IPS DF 19.7 (cell line): ENCODE measurements around the gene ADAM12.

Source experiments
- DNase-seq: peaks from one replicate; pipeline ENCODE4 v3.0.0-alpha.2; 2013; ENCODE audit warnings: low read depth, low spot score

ADAM12 gene

DNA sequence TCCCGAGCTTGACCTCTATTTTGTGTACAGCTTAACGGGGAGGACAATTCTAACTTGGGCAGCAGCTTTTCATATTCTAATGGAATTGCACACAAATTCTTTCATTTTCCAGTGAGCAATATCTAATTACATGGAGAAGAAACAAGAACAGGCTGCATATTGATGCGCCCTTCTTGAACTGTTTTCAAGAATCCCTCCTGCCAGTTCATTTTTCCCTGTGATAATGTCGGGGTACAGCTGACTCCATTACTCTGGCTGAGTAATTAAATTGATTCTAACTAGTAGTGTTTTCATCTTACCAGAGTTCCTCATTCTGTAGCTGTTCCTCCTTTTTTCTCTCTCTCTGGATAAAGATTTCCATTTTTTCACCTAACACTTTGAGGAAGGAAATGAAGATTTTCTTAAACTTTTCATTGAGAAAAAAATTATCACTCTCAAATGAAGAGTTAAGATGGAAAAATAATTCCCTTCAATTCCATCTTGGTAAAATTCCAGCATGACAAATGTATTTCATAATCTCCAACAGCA is 301.1 kb downstream of the ADAM12 start:
- DNase-seq: no peak

DNA sequence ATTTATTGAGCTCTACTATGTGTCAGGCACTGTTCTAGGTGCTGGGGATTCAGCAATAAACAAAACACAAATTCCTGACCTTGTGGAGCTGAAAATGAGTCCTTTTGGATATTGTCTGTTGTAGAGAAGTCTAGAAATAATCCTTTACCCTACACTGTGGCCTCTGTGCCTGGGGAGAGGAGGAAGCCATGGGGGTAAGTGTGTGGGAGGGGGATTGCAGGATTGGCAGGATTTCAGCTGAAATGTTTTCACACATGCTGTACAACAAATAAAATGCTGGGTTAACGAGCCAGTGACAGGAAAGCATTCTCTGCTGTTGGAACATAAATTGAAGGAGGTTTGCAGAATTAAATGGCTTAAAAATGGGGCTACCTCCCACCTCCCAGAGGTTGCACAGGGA is 302.5 kb downstream of the ADAM12 start:
- no peak for DNase-seq

DNA sequence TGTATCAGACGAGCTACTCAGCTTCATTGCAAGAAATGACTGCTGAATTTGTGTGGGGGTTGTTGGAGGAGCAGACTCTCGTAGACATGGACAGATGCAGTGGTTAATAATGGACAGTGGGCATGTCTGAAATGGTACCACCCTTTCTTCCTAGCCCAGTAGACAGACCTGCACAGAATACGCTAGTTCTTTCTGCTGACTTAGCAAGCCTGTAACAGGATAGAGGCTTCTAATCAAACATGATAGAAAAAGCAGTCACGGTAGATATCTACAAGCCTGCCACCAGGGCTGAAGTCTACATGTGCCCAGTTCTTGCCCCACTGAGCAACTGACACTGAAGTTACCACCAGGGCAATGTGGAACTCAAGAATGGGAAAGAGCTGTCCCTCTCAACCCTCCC is 303.9 kb downstream of the ADAM12 start:
- no peak for DNase-seq

DNA sequence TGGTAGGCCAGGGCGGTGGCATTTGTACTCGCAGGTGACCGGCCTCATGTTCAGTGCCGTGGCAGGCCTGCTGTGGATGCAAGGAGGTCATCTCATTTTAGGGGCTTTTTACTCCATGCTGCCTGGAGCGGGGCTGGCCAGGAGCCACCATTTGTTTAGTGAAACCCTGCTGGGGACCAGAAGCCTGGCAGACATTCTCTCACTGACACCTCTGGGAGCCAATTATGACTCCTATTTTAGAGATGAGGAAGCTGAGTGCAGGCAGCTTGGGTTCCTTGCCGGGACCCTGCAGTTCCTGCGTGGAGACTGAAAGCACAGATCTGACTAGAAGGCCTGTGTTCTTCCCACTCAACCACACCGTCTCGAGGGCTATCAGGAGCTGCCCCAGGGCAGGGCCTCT is 305.3 kb downstream of the ADAM12 start:
- DNase-seq: no peak

DNA sequence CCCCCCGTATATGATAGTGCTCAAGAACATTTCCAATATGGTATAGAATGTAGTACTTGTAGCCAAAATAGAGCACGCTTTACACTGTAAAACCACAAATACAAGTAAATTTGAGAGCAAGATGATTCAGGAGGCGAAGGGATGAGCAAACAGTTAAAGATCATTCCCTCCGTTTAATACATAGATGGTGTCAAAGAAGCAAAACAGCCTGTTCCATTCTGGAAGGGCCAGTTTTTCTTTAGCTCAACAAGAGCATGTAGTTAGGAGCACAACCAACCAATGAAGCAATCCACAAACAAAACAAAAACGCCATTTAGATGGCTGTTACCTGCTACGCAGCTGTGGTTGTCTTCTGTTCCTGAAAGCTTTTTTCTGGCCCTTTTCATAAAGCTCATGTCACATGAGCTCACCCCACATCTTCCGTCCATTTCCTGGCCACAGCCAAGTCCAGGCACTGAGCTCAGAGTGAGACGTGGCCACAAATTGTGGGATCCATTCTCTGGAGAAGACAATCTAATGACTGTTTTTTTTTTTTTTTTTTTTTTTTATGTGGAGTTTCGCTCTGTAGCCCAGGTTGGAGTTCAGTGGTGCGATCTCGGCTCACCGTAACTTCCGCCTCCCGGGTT is 306.3 kb downstream of the ADAM12 start:
- no peak for DNase-seq

DNA sequence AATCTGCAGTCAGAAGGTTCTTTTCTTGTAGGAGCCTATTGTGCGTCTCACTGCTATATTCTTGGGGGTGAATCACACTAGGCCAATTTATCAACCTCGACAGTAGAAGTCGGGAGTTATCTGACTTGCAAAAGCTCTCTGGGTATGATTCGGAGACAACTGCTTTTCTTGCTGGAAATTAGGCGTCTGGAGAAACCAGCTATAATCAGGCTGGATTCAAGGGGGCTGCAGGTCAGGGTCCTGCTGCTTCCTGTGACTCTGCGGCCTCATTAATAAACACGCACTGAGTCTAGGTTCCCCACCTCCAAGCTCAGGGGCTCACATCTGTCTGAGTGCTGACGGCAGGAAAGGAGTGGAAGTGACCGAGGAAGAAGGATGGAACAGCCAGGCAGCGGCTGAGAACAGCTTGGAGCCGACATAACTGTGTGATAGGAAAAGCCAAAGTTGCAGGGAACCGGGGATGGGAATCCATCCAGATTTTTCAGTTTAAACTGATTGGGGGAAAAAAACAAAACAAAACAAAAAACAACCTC is 307.3 kb downstream of the ADAM12 start:
- no peak for DNase-seq

DNA sequence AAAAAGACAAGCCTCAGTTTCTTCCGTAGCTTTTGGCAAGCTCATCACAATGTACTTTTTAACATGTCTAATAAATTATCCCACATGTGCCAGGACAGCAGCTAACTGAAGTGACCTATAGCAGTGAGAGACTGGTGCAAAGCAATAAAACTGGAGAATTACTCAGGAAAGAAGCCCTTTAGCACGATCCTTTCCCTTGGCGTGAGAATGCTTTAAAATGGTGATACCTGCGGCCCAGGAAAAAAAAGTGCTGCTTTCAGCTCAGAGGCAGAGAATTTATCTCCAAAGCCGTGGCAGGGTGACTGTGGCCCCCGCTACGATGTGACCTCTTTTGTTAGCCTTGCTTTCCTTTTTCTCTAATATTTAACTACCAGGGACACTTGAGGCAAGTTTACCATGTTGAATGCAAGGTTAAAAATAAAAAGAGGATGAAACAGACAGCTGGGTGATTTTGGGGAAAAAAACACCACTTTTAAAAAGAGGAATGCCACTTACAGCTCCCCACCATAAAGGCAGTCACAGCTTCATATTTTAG is 307.9 kb downstream of the ADAM12 start:
- no peak for DNase-seq

DNA sequence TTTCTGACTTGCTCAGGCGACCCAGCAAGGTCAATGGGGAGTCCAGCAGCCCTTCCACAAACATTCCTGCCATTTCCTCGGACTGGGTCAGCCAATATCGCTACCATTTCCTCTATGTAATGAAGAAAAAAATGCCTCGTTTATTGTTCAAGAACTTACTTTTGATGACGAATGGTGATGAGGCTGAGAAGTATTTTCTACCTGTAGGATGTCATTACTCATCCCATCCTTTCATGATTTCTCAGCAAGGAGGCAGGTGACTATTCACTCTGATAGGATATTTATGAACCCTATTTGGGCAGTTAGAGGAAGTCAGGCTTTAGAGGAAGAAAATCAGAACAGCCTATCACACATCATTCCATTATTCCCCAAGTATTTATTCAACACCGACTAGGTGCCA is 313.3 kb downstream of the ADAM12 start:
- no peak for DNase-seq

DNA sequence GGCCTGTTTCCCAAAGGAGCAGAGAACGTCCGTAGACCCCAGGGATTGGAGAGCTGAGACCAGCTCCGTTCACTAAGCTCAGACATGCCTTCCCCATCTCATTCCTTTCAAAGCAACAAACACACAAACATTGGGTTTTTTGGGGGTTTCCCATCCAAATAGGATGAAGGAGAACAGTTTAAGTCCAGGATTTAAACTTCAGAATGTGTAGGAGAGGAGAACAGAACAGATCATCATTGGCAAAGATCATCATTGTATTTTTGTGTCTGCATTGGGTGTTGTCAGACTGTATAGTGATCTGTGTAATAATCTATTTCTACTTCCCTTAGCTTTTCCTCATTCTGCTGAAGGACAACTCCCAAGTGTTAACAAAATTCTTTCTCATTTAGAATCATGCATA is 314.0 kb downstream of the ADAM12 start:
- DNase-seq: no peak

DNA sequence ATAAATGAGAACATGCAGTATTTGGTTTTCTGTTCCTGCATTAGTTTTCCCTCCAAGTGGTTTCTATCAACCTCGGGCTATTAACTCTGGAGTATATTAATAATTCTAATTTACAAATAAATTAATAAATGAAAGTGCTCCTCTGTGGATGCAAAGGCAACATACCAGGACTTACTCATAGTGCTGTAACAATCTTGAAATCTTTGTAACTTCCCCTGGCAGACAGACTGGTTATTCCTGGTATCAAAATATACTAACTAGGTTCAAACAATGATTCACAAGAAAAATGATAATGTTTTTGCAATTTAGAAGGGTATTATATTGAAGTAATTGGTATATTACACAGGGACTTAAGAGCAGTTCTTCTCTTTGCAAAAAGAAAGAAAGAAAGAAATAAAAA is 314.7 kb downstream of the ADAM12 start:
- no peak for DNase-seq

DNA sequence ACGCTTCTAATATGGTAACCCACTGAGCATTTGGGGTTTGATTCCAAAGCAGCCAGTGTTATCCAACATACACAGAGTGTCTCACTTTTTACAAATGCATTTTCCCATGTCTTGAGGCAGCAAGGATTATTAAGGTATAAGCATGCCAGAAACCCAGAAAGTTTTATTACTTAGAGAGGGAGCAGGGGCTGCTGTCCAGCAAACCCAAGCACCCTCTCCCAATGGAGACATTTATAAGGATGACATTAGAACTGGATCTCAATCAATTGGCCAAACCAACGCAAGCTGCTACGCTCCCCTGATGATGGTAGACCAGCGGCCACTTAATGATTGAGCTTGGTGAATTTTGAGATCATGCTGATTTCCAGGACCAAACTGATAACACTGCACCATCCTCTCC is 315.7 kb downstream of the ADAM12 start:
- DNase-seq: no peak

DNA sequence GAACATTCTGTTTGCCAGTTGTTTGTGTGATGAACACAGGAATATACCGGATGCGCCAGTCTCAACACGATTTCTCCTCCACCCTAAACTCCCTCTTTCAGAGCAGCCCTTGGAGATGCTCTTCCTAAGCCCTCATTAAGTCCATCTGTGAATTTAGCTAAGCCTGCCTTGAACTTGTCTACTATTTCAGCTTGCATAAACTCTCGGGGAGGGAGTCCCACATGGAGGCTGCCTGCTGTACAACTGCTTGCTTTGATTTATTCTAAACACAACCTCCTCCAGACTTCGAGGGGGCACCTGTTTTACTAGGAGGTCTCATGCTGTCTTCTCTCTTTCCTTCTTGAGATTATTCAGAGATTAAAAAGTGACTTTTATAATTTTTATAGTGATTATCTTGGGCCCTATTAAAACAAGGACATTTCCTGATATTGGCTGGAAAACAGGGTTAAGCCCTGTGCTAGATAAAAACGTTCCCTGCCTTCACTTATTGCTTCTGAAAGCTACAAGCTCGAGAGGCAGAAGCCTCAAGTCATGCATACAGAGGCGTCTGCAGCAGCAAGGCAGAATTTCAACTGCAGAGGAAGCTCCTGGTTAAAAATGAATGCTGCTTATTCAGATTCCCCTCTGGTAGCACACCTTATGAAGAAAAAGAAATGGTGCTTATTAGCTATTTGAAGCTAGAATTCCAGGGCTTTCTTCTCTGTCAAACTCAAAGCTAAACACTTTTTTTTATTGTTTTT is 317.6 kb downstream of the ADAM12 start:
- no peak for DNase-seq

DNA sequence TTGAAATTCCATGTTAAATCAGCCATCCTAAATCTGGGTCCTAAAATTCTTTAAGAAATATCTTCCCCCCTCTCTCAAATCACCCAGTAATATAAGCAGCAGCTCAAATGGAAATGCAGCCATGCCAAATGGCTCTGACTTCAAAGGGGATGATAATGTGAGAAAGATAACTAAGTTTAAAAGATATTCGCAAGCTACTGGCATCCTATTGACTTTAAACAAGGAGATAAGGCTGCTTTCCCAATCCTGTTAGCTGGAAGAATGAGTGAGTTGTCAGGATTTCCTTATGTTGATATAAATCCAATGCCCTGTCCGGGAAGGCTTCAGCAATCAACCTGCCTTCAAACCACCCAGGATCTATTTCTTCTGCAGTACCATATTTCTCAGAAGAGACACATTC is 320.0 kb downstream of the ADAM12 start:
- DNase-seq: no peak

DNA sequence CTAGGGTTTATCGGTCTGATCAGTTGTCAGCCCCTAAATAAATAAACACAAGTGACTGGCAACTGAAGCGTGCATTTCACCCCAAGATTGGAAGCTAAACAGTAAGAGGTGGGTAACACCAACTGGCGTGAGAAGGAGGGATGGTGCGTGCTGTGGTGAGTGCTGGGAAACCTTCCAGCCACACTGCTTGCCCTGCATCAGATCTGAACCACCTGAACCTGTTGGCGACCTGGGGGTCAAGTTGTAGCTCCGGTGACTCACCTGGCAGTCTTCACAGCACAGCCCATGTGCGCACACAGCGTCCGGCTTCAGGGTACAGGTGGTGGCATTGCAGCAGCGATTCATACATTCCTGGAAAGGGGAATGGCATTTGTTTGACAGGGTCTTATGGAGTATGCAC is 321.8 kb downstream of the ADAM12 start:
- DNase-seq: no peak

DNA sequence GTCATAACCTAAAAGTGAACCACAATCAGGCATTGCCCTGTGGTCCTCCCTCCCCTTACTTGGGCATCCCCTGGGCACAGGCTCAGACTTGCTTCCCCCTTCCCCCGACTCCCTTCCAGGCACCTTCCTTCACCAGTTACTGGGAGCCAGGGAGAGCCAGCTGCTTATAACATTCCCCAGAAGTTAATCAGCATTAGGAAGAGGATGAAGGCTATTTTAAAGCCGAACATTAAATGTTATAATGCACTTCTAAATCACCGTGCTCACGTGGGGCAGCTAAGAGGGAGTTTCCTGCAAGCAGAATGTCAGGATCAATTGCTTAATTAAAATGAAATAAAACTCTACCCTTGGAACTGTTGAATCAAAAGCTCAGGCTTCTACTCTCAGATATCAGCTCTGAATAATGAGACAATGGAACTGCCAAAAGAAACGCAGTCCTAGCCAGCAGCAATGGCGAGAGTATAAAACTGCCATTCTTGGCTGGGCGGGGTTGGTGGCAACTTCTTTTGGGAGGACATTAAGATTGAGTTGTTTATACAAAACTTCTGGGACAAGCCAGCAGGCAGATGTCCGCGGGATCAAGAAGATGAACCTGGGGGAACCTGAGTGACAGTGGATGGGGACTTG is 322.4 kb downstream of the ADAM12 start:
- DNase-seq: no peak

DNA sequence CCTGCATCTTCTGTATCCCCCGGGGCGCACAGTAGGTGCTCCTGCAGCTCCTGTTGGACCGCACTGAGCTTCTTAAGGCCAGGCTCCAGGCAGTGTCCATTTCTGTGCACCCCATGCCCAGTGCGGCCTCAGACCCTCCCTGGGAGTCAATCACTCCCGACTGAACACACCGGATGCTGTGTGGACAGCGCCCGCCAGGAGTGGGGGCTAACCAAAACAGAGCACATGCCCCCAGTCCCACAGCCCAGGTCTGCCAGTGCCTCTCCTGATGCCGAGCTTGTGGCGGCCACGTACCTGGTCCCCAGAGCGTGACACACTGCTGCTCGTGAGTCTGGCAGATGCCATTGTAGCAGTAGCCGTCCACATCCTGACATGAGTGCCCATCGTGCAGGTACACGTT is 323.8 kb downstream of the ADAM12 start:
- DNase-seq: no peak

DNA sequence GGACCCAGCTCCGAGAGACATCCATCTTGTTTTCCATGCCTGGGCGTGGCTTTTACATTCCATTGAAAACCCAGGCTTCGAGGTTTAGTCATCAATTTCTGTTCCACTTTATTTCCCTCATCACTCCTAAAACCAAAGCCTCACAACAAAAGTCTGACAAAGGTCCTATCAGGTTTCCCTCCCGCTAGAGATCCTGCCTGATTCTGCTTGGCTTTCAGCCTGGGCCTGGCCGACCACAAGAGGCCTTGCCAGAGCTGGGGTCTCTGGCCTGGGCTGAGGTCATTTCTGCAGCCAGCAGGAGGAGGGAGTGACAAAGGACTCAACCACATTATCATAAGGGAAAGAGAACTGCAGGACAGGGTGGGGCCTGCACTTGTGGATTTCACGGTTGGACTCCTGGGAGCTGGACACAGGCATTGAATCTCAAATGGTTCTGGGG is 324.9 kb downstream of the ADAM12 start:
- DNase-seq: no peak

DNA sequence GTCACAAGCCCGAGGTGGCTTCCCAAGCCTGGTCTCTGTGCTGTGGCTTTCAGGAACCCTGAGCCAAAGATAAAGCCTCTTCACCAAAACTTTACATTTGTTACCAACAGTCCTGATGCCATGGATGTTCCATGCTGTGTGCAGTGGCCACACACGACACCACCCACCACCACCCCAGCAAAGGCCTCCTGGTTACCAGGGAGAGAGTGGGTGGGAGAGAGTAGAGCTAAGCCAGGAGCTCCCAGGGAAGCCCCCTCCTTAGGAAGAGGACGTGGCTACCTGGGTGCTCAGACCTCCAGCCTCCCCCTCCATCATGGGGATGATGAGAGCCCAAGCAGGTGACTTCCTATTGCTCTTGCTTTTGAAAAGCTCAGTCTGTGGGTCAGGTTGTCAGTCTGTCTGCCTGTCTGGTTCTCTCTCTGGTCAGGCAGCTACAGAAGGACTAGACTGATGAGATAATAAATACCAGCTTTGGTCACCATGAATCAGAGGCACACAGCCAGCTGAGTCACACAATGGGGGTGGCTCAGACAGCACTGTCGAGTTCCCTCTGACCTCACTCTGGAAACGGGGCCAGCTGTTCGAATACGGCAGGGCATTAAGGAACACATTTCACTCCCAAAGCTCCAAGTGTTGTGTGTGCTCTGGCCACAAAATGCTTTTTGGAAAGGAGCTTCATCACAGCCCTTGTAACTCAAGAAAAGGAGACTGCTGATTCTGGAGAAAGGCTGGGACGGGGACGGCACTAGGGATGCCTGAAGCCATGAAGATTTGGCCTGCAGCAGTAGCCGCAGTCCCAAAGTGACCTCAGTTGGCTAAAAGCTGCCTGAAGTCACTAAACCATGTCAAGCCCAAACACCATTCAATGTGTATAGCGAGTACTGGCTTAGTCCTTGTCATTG is 325.9 kb downstream of the ADAM12 start:
- no peak for DNase-seq

DNA sequence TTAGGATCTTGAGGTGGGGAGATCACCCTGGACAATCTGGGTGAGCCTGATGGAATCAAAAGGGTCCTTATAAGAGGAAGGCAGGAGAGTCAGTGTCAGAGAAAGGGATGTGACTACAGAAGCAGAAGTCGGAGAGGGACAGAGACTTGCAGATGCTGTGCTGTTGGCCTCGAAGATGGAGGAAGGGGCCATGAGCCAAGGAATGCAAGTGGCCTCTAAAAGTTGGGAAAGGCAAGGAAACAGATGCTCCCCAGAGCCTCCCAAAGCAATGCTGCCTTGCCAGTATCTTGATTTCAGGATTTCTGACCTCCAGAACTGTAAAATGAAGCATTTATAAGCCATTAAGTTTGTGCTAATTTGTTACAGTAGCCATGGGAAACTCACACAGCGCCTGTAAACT is 326.8 kb downstream of the ADAM12 start:
- no peak for DNase-seq

DNA sequence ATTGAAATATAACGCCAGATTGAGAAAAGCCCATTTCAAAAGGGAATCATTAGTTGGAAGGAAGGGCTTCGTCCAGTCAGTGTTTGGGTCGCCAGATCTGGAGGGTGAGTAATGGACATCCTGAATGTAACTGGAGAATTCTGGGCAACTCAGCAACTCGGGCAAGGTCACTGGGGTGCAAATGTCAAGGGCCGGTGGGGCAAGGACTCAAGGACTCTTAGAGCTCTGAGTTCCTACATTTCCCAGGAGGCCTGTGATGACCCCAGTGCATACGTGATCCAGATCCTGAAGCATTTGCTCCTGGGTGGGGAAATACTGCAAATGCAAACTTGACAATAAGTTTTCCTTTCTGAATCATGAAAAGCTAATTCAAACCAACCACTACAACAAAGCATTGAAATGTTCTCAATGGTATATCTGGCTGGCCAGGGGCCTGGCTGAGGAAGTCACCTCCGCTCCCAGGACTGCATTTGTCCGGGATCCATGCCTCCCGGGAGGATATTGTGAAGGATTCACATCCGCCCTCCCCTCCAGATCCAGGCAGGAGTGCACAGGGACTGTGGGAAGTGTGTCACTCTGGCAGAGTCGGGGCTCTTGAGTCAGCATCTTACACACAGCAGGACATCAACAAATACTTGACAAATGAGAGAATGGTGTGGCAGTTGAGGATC is 327.9 kb downstream of the ADAM12 start:
- DNase-seq: no peak
